Transverse colon (tissue), 4 donors: ENCODE data around the gene ZFP57. TPM values are rescaled to one million over a fixed set of nuclear protein-coding genes. Genes with fewer than 3 reads are reported as not detected.

Experiments used
- DNase-seq: peaks from one replicate; pipeline ENCODE4 v3.0.0-alpha.2; 2019
- H3K27ac ChIP-seq, 4 donors: fragments of 200-600 bp; sonication (generic); 2 replicates each; pipeline ENCODE4 v1.5.1; 2016 to 2018; ENCODE audit warnings: inconsistent platforms in 4 of 4
- H3K27me3 ChIP-seq: fragments of 200-600 bp; sonication (generic); 2 replicates; pipeline ENCODE4 v1.5.1; 2017; ENCODE audit warnings: inconsistent platforms
- H3K36me3 ChIP-seq, 4 donors: fragments of 200-600 bp; sonication (generic); 2 replicates each; pipeline ENCODE4 v1.5.1; 2017 to 2019; ENCODE audit warnings: inconsistent platforms in 4 of 4
- H3K4me1 ChIP-seq, 4 donors: fragments of 200-600 bp; sonication (generic); 2 replicates each; pipeline ENCODE4 v1.5.1; 2017 to 2020; ENCODE audit warnings: inconsistent platforms in 4 of 4
- H3K4me3 ChIP-seq, 4 donors: fragments of 200-600 bp; sonication (generic); 1 replicate in 1 of 4; 2 replicates in 3 of 4; pipeline versions ENCODE4 v1.5.1 to v1.6.1; 2017 to 2019; ENCODE audit warnings: inconsistent platforms in 4 of 4
- H3K9me3 ChIP-seq, 2 donors: fragments of 200-600 bp; sonication (generic); 2 replicates each; pipeline ENCODE4 v1.5.1; 2017 to 2019; ENCODE audit warnings: inconsistent platforms in 2 of 2
- CTCF ChIP-seq, 5 experiments: fragments of 200-600 bp in 3 of 5; fragments of 450-650 bp in 2 of 5; sonication (generic) in 3 of 5; IDR thresholded peaks; 1 replicate in 2 of 5; 2 replicates in 3 of 5; pipeline ENCODE4 v1.5.1; 2016 to 2017; ENCODE audit warnings: antibody characterized with exemption in 5 of 5, inconsistent platforms in 3 of 5, mild to moderate bottlenecking in 2 of 5, moderate library complexity in 1 of 5
- EP300 ChIP-seq: sonication (generic); formaldehyde crosslinking; IDR thresholded peaks from one replicate; pipeline ENCODE4 v1.6.1; 2017; ENCODE audit warnings: antibody characterized with exemption, low read depth
- POLR2A ChIP-seq: fragments of 450-650 bp; IDR thresholded peaks from one replicate; pipeline ENCODE4 v1.6.1; 2016; ENCODE audit warnings: antibody characterized with exemption, mild to moderate bottlenecking, moderate library complexity
- POLR2AphosphoS5 ChIP-seq, 3 donors: sonication (generic); formaldehyde crosslinking; IDR thresholded peaks; one replicate each; pipeline ENCODE4 v1.6.1; 2016; ENCODE audit warnings: antibody characterized with exemption in 3 of 3
- WGBS, 2 donors: methylation state at CpG; one replicate each; pipeline ENCODE4 v1.1.5; 2018; ENCODE audit warnings: low coverage in 1 of 2; 5-methylcytosine and 5-hydroxymethylcytosine counted together
- in situ Hi-C, 4 donors: fragments of 200-750 bp; cut with MboI; loops; one replicate each; pipeline versions ENCODE4 v1.15.0 to v1.15.1; 2017; ENCODE audit warnings: low sequenced_read_pairs in 3 of 4, low pct_ligation_motif_present in 1 of 4, low pct_unique_long_range_greater_than_20kb in 1 of 4
- intact Hi-C: fragments of 100-400 bp; cut with DNase I; formaldehyde crosslinking; loops from one replicate; pipeline ENCODE4 v1.15.1; 2023; ENCODE audit warnings: low total_unique reads
- total RNA-seq, 4 donors: library from RNA; depleted of rRNA; stranded (reverse); fragments of >200 nt; gene quantifications; one replicate each; pipeline ENCODE4 v1.1.0, GENCODE V29; 2016

Gene ZFP57
- total RNA-seq, 4 donors from 2014 or later = 0.27 TPM; not detected in 3

- in situ Hi-C loops (no loop called here), intact Hi-C loops (no loop called here)
- no peak for DNase-seq
- no peaks in the 10 kb centered on the region for H3K9me3 ChIP-seq
- H3K27ac ChIP-seq = no peak overlapping the region
- 0 to 22% methylated on average over 1 of the region's 1 CpG for WGBS, 2 donors
- TF ChIP-seq POLR2A = no peak
- no peak for TF ChIP-seq POLR2AphosphoS5 (IDR thresholded peaks at IDR 0.05)
- TF ChIP-seq EP300 = no peak
- TF ChIP-seq CTCF (IDR thresholded peaks at IDR 0.05) = no peak
- H3K4me3 ChIP-seq = no peak overlapping the region
- no peaks in the 10 kb centered on the region for H3K36me3 ChIP-seq
- H3K27me3 ChIP-seq = peaks cover 6% of the 10 kb centered on the region
- H3K4me1 ChIP-seq = no peaks in the 10 kb centered on the region
Observed at GRCh38 chr6:29671026-29671425, 9.9 kb downstream of the ZFP57 start.

- Histone ChIP-seq H3K36me3 (no peaks in the 10 kb centered on the region), H3K4me3 (no peak overlapping the region), H3K4me1 (no peaks in the 10 kb centered on the region), H3K27ac (no peak overlapping the region), H3K27me3 (peaks cover 30% of the 10 kb centered on the region), H3K9me3 (no peaks in the 10 kb centered on the region)
- WGBS, 2 donors = 60 to 61% methylated on average over 1 to 5 of the region's 5 CpGs
- no peak for DNase-seq
- TF ChIP-seq CTCF (IDR thresholded peaks at IDR 0.05) = no peak
- in situ Hi-C loops = no loop called here
- intact Hi-C loops = no loop called here
Observed at GRCh38 chr6:29667158-29667557, 13.8 kb downstream of the ZFP57 start.

- in situ Hi-C loops (no loop called here), intact Hi-C loops (no loop called here)
- peaks cover 34% of the 10 kb centered on the region for H3K27me3 ChIP-seq
- 83% methylated on average over 1 of the region's 1 CpG for WGBS, 2 donors
- DNase-seq = no peak
- H3K9me3 ChIP-seq = no peaks in the 10 kb centered on the region
- H3K27ac ChIP-seq = no peak overlapping the region
- H3K36me3 ChIP-seq = no peaks in the 10 kb centered on the region
- no peak overlapping the region for H3K4me3 ChIP-seq
- no peak for TF ChIP-seq POLR2AphosphoS5 (IDR thresholded peaks at IDR 0.05)
- TF ChIP-seq EP300 = no peak
- TF ChIP-seq CTCF (IDR thresholded peaks at IDR 0.05) = no peak
- no peak for TF ChIP-seq POLR2A
- no peaks in the 10 kb centered on the region for H3K4me1 ChIP-seq
Observed at GRCh38 chr6:29666826-29667130, 14.2 kb downstream of the ZFP57 start.

GRCh38 chr6:29665942-29666825, 14.8 kb downstream of the ZFP57 start:
- H3K27ac ChIP-seq = no peak overlapping the region
- intact Hi-C loops (no loop called here), in situ Hi-C loops (no loop called here)
- WGBS, 2 donors = 45 to 79% methylated on average over 3 to 8 of the region's 8 CpGs
- no peak for DNase-seq
- H3K27me3 ChIP-seq = peaks cover 35% of the 10 kb centered on the region
- H3K9me3 ChIP-seq = no peaks in the 10 kb centered on the region
- H3K4me3 ChIP-seq = no peak overlapping the region
- H3K4me1 ChIP-seq = no peaks in the 10 kb centered on the region
- H3K36me3 ChIP-seq = no peaks in the 10 kb centered on the region
- TF ChIP-seq CTCF (IDR thresholded peaks at IDR 0.05) (no peak), POLR2AphosphoS5 (IDR thresholded peaks at IDR 0.05) (no peak)
